AG04450 (cell line): ENCODE data around the gene ACAP3. TPM values are rescaled to one million over a fixed set of nuclear protein-coding genes. Genes with fewer than 3 reads are reported as not detected.

Source experiments
- CTCF ChIA-PET: fragments of 300-600, 350-600 bp; formaldehyde crosslinking; extraction: SDS; loops from one replicate; lab custom pipeline; 2022; ENCODE audit warnings: antibody characterized with exemption, inconsistent platforms; lab: Charles Lee
- POLR2A ChIA-PET: fragments of 350-600 bp; formaldehyde crosslinking; extraction: SDS; loops from one replicate; lab custom pipeline; 2021; ENCODE audit warnings: antibody characterized with exemption, inconsistent platforms; lab: Yijun Ruan, JAX
- DNase-seq: peaks from one replicate; pipeline ENCODE4 v3.0.0-alpha.2; 2011; ENCODE audit warnings: low read depth, low spot score
- H3K27ac ChIP-seq: one replicate; pipeline ENCODE4 v1.5.1; 2012; ENCODE audit warnings: low read depth, low read length, control low read depth
- H3K27me3 ChIP-seq: one replicate; pipeline ENCODE4 v1.6.0; 2012; ENCODE audit warnings: low read length; ENCODE audit not compliant: control insufficient read depth, insufficient read depth
- H3K4me3 ChIP-seq: 2 replicates; pipeline ENCODE4 v1.5.1; 2011; ENCODE audit warnings: mild to moderate bottlenecking, low read depth, low read length, control low read depth
- H3K9me3 ChIP-seq: 2 replicates; pipeline ENCODE4 v1.5.1; 2012; ENCODE audit warnings: low read length; ENCODE audit not compliant: control insufficient read depth, insufficient read depth
- CTCF ChIP-seq: IDR thresholded peaks from 2 replicates; pipeline ENCODE4 v1.5.1; 2011; ENCODE audit warnings: low read depth, low read length, control low read depth, inconsistent platforms
- polyA plus RNA-seq: library from polyadenylated mRNA; depleted of rRNA; stranded (reverse); fragments of >200 nt; gene quantifications from 2 replicates; pipeline ENCODE4 v1.2.3, GENCODE V29; 2011

Gene ACAP3
- polyA plus RNA-seq, 1 experiment: 17.5 TPM

- DNase-seq: no peak
- Histone ChIP-seq H3K4me3 (no peak overlapping the region), H3K27ac (no peak overlapping the region), H3K9me3 (peaks cover 14% of the 10 kb centered on the region; the same call in 1 of the 2 replicates), H3K27me3 (no peaks in the 10 kb centered on the region)
- POLR2A ChIA-PET: interaction anchor here (0.6 to 1.4 kb wide), 3 partner anchors 12 to 28 kb away, joined by 3 to 6 read pairs (median 3); partner anchors contain the start of gene UBE2J2
- no peak for TF ChIP-seq CTCF
- CTCF ChIA-PET: interaction anchor here (1.2 kb wide), 1 partner anchor 163 kb away, joined by 3 read pairs; no protein-coding TSS in a partner anchor
Measured at GRCh38 chr1:1285102-1285571, 22.6 kb downstream of the ACAP3 start.

GRCh38 chr1:1284221-1285101 is 23.3 kb downstream of the ACAP3 start:
- no peak for TF ChIP-seq CTCF
- ChIA-PET POLR2A (interaction anchor here (0.6 to 1.4 kb wide), 3 partner anchors 11 to 27 kb away, joined by 3 to 6 read pairs (median 3); partner anchors contain the start of gene UBE2J2), CTCF (interaction anchor here (1.2 kb wide), 1 partner anchor 162 kb away, joined by 3 read pairs; no protein-coding TSS in a partner anchor)
- no peak for DNase-seq
- Histone ChIP-seq H3K9me3 (peaks cover 14% of the 10 kb centered on the region; the same call in 1 of the 2 replicates), H3K27ac (no peak overlapping the region), H3K27me3 (no peaks in the 10 kb centered on the region), H3K4me3 (no peak overlapping the region)

- POLR2A ChIA-PET: interaction anchor here (1.4 kb wide), 1 partner anchor 10 kb away, joined by 3 read pairs; the partner anchor contains the start of gene UBE2J2
- no peak for DNase-seq
- Histone ChIP-seq H3K27ac (no peak overlapping the region), H3K4me3 (no peak overlapping the region), H3K27me3 (no peaks in the 10 kb centered on the region), H3K9me3 (peaks cover 14% of the 10 kb centered on the region; the same call in 1 of the 2 replicates)
- CTCF ChIA-PET: interaction anchor here (1.2 kb wide), 1 partner anchor 162 kb away, joined by 3 read pairs; no protein-coding TSS in a partner anchor
- TF ChIP-seq CTCF: no peak
Measured at GRCh38 chr1:1283821-1284220, 23.9 kb downstream of the ACAP3 start.

GRCh38 chr1:1282998-1283397 is 24.7 kb downstream of the ACAP3 start:
- H3K4me3 ChIP-seq: no peak overlapping the region
- ChIA-PET POLR2A (interaction anchor here (0.7 kb wide), 1 partner anchor 203 kb away, joined by 5 read pairs; no protein-coding TSS in a partner anchor), CTCF (no interaction called here)
- TF ChIP-seq CTCF: no peak
- H3K27ac ChIP-seq: no peak overlapping the region
- H3K9me3 ChIP-seq: peaks cover 8% of the 10 kb centered on the region; the same call in 1 of the 2 replicates
- DNase-seq: no peak
- no peaks in the 10 kb centered on the region for H3K27me3 ChIP-seq
